Prostate gland (tissue), 2 donors: ENCODE data around the gene ABCA1. TPM values are rescaled to one million over a fixed set of nuclear protein-coding genes. Genes with fewer than 3 reads are reported as not detected.

Source experiments
- DNase-seq: peaks from one replicate; pipeline ENCODE4 v3.0.0-alpha.2; 2019; ENCODE audit warnings: low spot score
- H3K27ac ChIP-seq, 2 donors: fragments of 200-600 bp; sonication (generic); 2 replicates each; pipeline ENCODE4 v1.5.1; 2017 to 2019
- H3K27me3 ChIP-seq: fragments of 200-600 bp; sonication (generic); replicated peaks from 2 replicates; pipeline ENCODE4 v1.5.1; 2019; ENCODE audit not compliant: insufficient read depth
- H3K36me3 ChIP-seq, 2 donors: fragments of 200-600 bp; sonication (generic); 1 replicate in 1 of 2; 2 replicates in 1 of 2; pipeline versions ENCODE4 v1.5.1 to v1.8.1; 2017 to 2019
- H3K4me1 ChIP-seq: fragments of 200-600 bp; sonication (generic); replicated peaks from 2 replicates; pipeline ENCODE4 v1.5.1; 2019
- H3K4me3 ChIP-seq, 2 donors: fragments of 200-600 bp; sonication (generic); 2 replicates each; pipeline ENCODE4 v1.5.1; 2017 to 2019
- H3K9me3 ChIP-seq: fragments of 200-600 bp; sonication (generic); 2 replicates; pipeline ENCODE4 v1.5.1; 2017
- POLR2A ChIP-seq: fragments of 450-650 bp; IDR thresholded peaks from one replicate; pipeline ENCODE4 v1.6.1; 2016; ENCODE audit warnings: antibody characterized with exemption, mild to moderate bottlenecking
- POLR2AphosphoS5 ChIP-seq: sonication (generic); formaldehyde crosslinking; IDR thresholded peaks from one replicate; pipeline ENCODE4 v1.6.1; 2017; ENCODE audit warnings: antibody characterized with exemption
- WGBS: methylation state at CpG from one replicate; pipeline ENCODE4 v1.1.5; 2018; 5-methylcytosine and 5-hydroxymethylcytosine counted together
- intact Hi-C: fragments of 100-400 bp; cut with DNase I; formaldehyde crosslinking; loops from one replicate; pipeline ENCODE4 v1.14.2; 2022
- total RNA-seq, 2 donors: library from RNA; depleted of rRNA; stranded (reverse); fragments of >200 nt; gene quantifications; one replicate each; pipeline ENCODE4 v1.1.0, GENCODE V29; 2016
- TF ChIP-seq, protein P1 (sequence below), 4 experiments: fragments of 200-600 bp in 2 of 4; fragments of 450-650 bp in 2 of 4; sonication (generic) in 2 of 4; IDR thresholded peaks; 1 replicate in 3 of 4; 2 replicates in 1 of 4; pipeline ENCODE4 v1.5.1; 2016 to 2019; ENCODE audit warnings: antibody characterized with exemption in 4 of 4, mild to moderate bottlenecking in 2 of 4, moderate library complexity in 2 of 4

ABCA1 gene
- total RNA-seq, 2 donors from 2014 or later = 11.0 to 63.7 TPM

DNA sequence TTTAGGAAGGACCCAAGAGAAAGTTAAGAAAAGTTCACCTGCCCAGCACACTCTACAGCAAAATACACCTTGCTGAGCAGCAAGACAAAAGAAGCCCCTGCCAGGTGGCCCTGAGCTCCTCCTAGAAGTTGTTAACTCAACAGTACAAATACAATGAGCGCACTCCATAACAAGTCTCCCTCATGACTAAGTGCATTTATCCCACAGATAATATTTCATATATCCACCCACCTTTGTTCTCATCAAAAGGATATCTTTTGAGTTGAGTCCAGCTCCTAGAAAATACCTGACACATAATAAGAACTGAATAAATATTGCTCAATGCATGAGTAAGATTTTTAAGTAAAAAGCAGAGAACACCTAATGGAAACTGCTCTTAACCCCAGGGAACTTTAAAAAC is 73.3 kb downstream of the ABCA1 start:
- Histone ChIP-seq H3K4me1 (no peaks in the 10 kb centered on the region), H3K36me3 (no peaks in the 10 kb centered on the region), H3K27me3 (no peaks in the 10 kb centered on the region), H3K27ac (no peak overlapping the region), H3K9me3 (no peaks in the 10 kb centered on the region), H3K4me3 (no peak overlapping the region)
- DNase-seq = no peak
- 46% methylated on average over 1 of the region's 1 CpG for WGBS
- intact Hi-C loops = no loop called here
- TF ChIP-seq, protein P1, sequence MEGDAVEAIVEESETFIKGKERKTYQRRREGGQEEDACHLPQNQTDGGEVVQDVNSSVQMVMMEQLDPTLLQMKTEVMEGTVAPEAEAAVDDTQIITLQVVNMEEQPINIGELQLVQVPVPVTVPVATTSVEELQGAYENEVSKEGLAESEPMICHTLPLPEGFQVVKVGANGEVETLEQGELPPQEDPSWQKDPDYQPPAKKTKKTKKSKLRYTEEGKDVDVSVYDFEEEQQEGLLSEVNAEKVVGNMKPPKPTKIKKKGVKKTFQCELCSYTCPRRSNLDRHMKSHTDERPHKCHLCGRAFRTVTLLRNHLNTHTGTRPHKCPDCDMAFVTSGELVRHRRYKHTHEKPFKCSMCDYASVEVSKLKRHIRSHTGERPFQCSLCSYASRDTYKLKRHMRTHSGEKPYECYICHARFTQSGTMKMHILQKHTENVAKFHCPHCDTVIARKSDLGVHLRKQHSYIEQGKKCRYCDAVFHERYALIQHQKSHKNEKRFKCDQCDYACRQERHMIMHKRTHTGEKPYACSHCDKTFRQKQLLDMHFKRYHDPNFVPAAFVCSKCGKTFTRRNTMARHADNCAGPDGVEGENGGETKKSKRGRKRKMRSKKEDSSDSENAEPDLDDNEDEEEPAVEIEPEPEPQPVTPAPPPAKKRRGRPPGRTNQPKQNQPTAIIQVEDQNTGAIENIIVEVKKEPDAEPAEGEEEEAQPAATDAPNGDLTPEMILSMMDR (IDR thresholded peaks at IDR 0.05) = no peak
- peak; percentile 18 for TF ChIP-seq POLR2AphosphoS5

- Histone ChIP-seq H3K9me3 (no peaks in the 10 kb centered on the region), H3K4me1 (no peaks in the 10 kb centered on the region), H3K27ac (no peak overlapping the region), H3K4me3 (no peak overlapping the region), H3K36me3 (no peaks in the 10 kb centered on the region), H3K27me3 (no peaks in the 10 kb centered on the region)
- intact Hi-C loops = no loop called here
- no peak for TF ChIP-seq POLR2A
- no peak for TF ChIP-seq POLR2AphosphoS5
- TF ChIP-seq, protein P1 (IDR thresholded peaks at IDR 0.05) = no peak
- DNase-seq = no peak
These were observed 74.3 kb downstream of the ABCA1 start for GRCh38 chr9:104853683-104854082.

- WGBS = 90% methylated on average over 4 of the region's 4 CpGs
- Histone ChIP-seq H3K4me1 (no peaks in the 10 kb centered on the region), H3K4me3 (no peak overlapping the region), H3K27ac (no peak overlapping the region), H3K9me3 (no peaks in the 10 kb centered on the region), H3K27me3 (no peaks in the 10 kb centered on the region), H3K36me3 (no peaks in the 10 kb centered on the region)
- intact Hi-C loops = no loop called here
- TF ChIP-seq POLR2AphosphoS5 = no peak
- no peak for TF ChIP-seq POLR2A
- TF ChIP-seq, protein P1 (IDR thresholded peaks at IDR 0.05) = no peak
- no peak for DNase-seq
These were observed 74.8 kb downstream of the ABCA1 start for GRCh38 chr9:104853159-104853558.

DNA sequence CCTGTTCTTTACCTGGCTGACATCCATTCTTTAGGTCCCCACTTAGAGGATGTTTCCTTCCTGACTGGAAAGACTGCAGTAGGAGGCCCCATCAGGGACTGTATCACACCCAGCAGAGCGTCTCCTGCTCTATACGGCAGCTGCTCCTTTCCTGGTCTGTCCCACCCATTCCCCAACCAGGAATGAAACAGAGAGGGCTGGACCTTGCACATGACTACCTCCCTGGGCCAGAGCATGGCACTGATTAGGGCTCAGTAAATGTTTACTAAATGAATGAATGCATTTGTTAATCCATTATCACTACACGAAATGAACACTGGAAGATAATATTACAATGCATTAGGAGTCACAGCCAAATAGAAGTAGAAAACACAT is 76.4 kb downstream of the ABCA1 start:
- intact Hi-C loops = no loop called here
- Histone ChIP-seq H3K9me3 (no peaks in the 10 kb centered on the region), H3K27ac (no peak overlapping the region), H3K36me3 (no peaks in the 10 kb centered on the region), H3K27me3 (no peaks in the 10 kb centered on the region), H3K4me3 (no peak overlapping the region), H3K4me1 (no peaks in the 10 kb centered on the region)
- 88% methylated on average over 3 of the region's 3 CpGs for WGBS
- TF ChIP-seq POLR2AphosphoS5 = no peak
- TF ChIP-seq, protein P1 (IDR thresholded peaks at IDR 0.05) = no peak
- no peak for TF ChIP-seq POLR2A
- no peak for DNase-seq

DNA sequence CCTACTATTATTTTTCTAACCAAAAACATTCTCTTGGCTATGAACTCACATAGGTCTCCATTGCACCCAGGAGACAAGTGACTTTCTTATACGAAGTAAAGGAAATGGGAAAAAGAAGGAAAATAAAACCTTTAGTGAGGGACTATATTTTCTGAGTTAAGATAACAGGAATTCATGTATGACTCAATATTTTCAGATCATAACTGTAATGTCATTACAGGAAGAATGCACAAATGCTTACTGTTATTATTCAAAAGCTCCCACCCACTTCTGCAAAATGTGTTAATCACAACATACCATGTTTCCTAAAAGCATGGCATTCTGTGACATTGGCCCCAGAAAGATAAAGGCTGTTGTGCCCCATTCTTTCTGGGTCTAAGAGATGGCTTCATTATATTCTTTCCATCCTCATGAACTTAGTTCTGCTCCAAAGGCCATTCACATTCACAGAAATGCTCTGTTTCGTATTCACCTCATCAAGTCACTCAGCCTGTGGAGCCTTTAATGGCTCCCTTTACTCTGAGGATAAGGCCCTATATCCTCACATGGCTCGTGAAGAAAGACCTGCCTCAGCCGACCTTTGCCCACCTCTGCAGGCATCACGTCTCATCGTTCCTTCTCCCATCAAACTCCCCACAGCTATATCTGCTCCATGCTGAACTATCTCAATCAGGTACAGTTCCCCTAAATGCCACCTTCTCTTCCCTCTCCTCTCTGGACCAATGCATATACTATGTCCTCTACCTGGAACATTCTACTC is 77.0 kb downstream of the ABCA1 start:
- H3K4me1 ChIP-seq = no peaks in the 10 kb centered on the region
- H3K27ac ChIP-seq = no peak overlapping the region
- intact Hi-C loops = no loop called here
- H3K36me3 ChIP-seq = no peaks in the 10 kb centered on the region
- no peak overlapping the region for H3K4me3 ChIP-seq
- WGBS = 92% methylated on average over 6 of the region's 6 CpGs
- TF ChIP-seq POLR2A (no peak), POLR2AphosphoS5 (no peak)
- TF ChIP-seq, protein P1 (IDR thresholded peaks at IDR 0.05) = no peak
- H3K27me3 ChIP-seq = no peaks in the 10 kb centered on the region
- H3K9me3 ChIP-seq = no peaks in the 10 kb centered on the region
- DNase-seq = no peak
